ENCODE data around the gene UBE2D2.

DNA sequence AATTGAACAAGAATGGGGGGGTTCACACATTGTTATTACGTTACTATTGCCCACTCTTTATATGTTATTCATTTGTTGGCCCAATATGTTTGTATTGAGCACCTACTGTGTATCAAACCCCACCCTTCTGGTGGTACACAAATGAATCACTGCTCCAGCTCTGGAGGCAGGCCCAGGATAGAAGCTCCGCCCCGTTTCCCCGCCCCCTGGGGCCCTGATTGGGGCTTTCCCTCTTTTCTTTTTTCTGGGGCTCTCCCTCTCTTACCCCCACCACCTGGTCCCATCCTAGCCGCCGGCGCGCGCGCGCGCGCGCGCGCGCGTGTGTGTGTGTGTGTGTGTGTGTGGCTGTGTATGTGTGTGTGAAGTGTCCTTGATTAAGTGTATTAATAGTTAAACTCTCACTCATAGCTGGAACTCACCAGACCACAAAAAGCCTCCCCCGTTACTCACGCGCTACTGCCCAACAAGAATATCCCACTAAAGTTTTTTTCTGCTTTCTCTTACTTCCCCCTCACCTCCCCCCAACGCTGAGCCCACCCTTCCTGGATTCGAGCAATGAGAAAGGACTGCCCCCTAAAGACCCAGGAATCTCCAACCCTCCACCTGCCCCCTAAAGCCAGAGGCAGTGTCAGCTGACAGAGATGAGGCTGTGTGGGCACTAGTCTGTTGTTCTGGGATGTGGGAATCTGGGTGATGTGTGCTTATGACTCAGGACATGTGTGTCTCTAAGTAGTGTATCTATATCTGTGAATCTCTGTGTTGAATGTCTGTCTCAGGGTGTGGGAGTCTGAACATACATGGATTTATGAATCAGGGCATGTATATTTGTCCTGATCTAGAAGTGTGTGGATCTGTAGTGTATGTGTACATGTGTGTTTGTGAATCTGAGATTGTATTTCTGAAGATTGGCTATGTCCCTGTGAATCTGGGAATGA, 91.0 kb downstream of the UBE2D2 start:
- TF ChIP-seq POLR2A (IDR thresholded peaks at IDR 0.05; ENCODE audit: low read depth, low read length), result no peak
- TF ChIP-seq TAF1 (IDR thresholded peaks at IDR 0.05; ENCODE audit: borderline replicate concordance, low read depth, low read length), result no peak
- no peak for TF ChIP-seq POLR2AphosphoS5 (IDR thresholded peaks at IDR 0.05; ENCODE audit: low read depth, low read length)

Measured in GM12892 (cell line).